Loucy (cell line): ENCODE data around the gene PASK.

Source experiments
- H2AFZ ChIP-seq: fragments of 200-600 bp; sonication (generic); 2 replicates; pipeline ENCODE4 v1.6.0; 2016; ENCODE audit warnings: antibody characterized with exemption, mild to moderate bottlenecking, low read length, moderate library complexity
- H3F3A ChIP-seq: fragments of 200-600 bp; 2 replicates; pipeline ENCODE4 v1.6.0; 2016; ENCODE audit warnings: antibody characterized with exemption, low read depth, mild to moderate bottlenecking
- H3K27me3 ChIP-seq: fragments of 200-600 bp; sonication (generic); 2 replicates; pipeline ENCODE4 v1.6.1; 2014; ENCODE audit warnings: low read length, mild to moderate bottlenecking; ENCODE audit not compliant: insufficient read depth, poor library complexity, severe bottlenecking
- H3K36me3 ChIP-seq: fragments of 200-600 bp; sonication (generic); 2 replicates; pipeline ENCODE4 v1.6.1; 2016; ENCODE audit warnings: low read length; ENCODE audit not compliant: insufficient read depth
- H3K4me1 ChIP-seq: fragments of 200-600 bp; sonication (generic); 2 replicates; pipeline ENCODE4 v1.5.1; 2014; ENCODE audit warnings: low read length, mild to moderate bottlenecking; ENCODE audit not compliant: insufficient read depth, poor library complexity, severe bottlenecking
- H3K4me2 ChIP-seq: fragments of 200-600 bp; sonication (generic); 2 replicates; pipeline ENCODE4 v1.6.0; 2014; ENCODE audit warnings: antibody characterized with exemption, low read length, low read depth, mild to moderate bottlenecking; ENCODE audit not compliant: poor library complexity, severe bottlenecking
- H3K4me3 ChIP-seq: fragments of 200-600 bp; sonication (generic); 2 replicates; pipeline ENCODE4 v1.5.1; 2014; ENCODE audit warnings: low read length, mild to moderate bottlenecking, mixed read lengths; ENCODE audit not compliant: poor library complexity, severe bottlenecking
- H3K79me2 ChIP-seq: fragments of 200-600 bp; sonication (generic); 2 replicates; pipeline ENCODE4 v1.6.1; 2014; ENCODE audit warnings: low read length; ENCODE audit not compliant: insufficient read depth
- H3K9ac ChIP-seq: fragments of 200-600 bp; sonication (generic); 2 replicates; pipeline ENCODE4 v1.6.0; 2014; ENCODE audit warnings: mild to moderate bottlenecking, low read depth, low read length, moderate library complexity; ENCODE audit not compliant: poor library complexity, severe bottlenecking
- H3K9me2 ChIP-seq: fragments of 200-600 bp; sonication (generic); replicated peaks from 2 replicates; pipeline ENCODE4 v1.6.1; 2016; ENCODE audit warnings: low read depth, low read length, mixed read lengths
- H3K9me3 ChIP-seq: fragments of 200-600 bp; sonication (generic); 2 replicates; pipeline ENCODE4 v1.6.1; 2014; ENCODE audit warnings: mild to moderate bottlenecking, antibody characterized with exemption, low read length, low read depth; ENCODE audit not compliant: insufficient read depth
- H4K20me1 ChIP-seq: fragments of 200-600 bp; sonication (generic); 2 replicates; pipeline ENCODE4 v1.6.0; 2014; ENCODE audit warnings: antibody characterized with exemption, low read length, mild to moderate bottlenecking; ENCODE audit not compliant: insufficient read depth, poor library complexity, severe bottlenecking
- CTCF ChIP-seq: fragments of 200-600 bp; sonication (generic); conservative IDR thresholded peaks from 2 replicates; pipeline ENCODE4 v1.5.1; 2014; ENCODE audit warnings: mild to moderate bottlenecking, antibody characterized with exemption, low read length
- EZH2phosphoT487 ChIP-seq: fragments of 200-600 bp; IDR thresholded peaks from 2 replicates; pipeline ENCODE4 v1.6.1; 2018; ENCODE audit warnings: antibody characterized with exemption, mild to moderate bottlenecking, moderate library complexity, borderline replicate concordance

Gene PASK

DNA sequence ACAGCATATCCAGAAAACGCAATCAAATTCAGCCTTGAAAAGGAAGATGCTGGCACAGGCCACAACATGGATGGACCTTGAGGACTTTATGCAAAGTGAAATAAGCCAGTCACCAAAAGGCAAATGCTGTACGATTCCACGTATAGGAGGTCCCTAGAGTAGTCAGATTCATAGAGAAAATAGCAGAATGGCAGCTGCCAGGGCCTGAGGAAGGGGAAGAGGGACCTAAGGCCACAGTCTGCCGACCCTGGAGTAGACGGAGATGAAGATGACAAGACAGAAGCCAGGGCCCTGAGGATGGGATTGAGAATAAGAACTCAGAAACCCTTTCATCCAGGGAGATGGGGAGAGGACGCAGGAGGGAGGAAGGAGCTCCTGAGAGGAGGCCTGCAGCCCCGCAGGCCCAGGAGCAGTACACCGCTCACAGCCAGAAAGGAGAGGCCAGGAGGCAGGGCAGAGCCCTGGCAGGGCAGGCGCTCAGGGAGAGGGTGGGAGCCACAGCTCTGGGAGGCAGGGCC, 39.1 kb downstream of the PASK start:
- H3K79me2 ChIP-seq, result no peaks in the 10 kb centered on the region
- H3K9me3 ChIP-seq, result no peaks in the 10 kb centered on the region
- H3K4me3 ChIP-seq, result no peak overlapping the region
- no peaks in the 10 kb centered on the region for H4K20me1 ChIP-seq
- no peak overlapping the region for H3K4me2 ChIP-seq
- H3K27me3 ChIP-seq, result no peaks in the 10 kb centered on the region
- no peak for TF ChIP-seq EZH2phosphoT487
- no peak overlapping the region for H2AFZ ChIP-seq
- no peaks in the 10 kb centered on the region for H3F3A ChIP-seq
- no peaks in the 10 kb centered on the region for H3K4me1 ChIP-seq
- H3K9me2 ChIP-seq, result no peaks in the 10 kb centered on the region
- H3K36me3 ChIP-seq, result peaks cover 34% of the 10 kb centered on the region; the same call in 1 of the 2 replicates
- no peak overlapping the region for H3K9ac ChIP-seq

- H3K4me1 ChIP-seq, result no peaks in the 10 kb centered on the region
- no peaks in the 10 kb centered on the region for H3K9me2 ChIP-seq
- TF ChIP-seq CTCF (no peak), EZH2phosphoT487 (no peak)
- H3K9me3 ChIP-seq, result no peaks in the 10 kb centered on the region
- no peak overlapping the region for H3K4me2 ChIP-seq
- no peak overlapping the region for H2AFZ ChIP-seq
- H3K36me3 ChIP-seq, result peaks cover 27% of the 10 kb centered on the region; the same call in 1 of the 2 replicates
- no peaks in the 10 kb centered on the region for H4K20me1 ChIP-seq
- H3F3A ChIP-seq, result no peaks in the 10 kb centered on the region
- no peaks in the 10 kb centered on the region for H3K27me3 ChIP-seq
- H3K79me2 ChIP-seq, result no peaks in the 10 kb centered on the region
- H3K4me3 ChIP-seq, result no peak overlapping the region
- H3K9ac ChIP-seq, result no peak overlapping the region
Measured at GRCh38 chr2:241109210-241110088, 39.8 kb downstream of the PASK start.

DNA sequence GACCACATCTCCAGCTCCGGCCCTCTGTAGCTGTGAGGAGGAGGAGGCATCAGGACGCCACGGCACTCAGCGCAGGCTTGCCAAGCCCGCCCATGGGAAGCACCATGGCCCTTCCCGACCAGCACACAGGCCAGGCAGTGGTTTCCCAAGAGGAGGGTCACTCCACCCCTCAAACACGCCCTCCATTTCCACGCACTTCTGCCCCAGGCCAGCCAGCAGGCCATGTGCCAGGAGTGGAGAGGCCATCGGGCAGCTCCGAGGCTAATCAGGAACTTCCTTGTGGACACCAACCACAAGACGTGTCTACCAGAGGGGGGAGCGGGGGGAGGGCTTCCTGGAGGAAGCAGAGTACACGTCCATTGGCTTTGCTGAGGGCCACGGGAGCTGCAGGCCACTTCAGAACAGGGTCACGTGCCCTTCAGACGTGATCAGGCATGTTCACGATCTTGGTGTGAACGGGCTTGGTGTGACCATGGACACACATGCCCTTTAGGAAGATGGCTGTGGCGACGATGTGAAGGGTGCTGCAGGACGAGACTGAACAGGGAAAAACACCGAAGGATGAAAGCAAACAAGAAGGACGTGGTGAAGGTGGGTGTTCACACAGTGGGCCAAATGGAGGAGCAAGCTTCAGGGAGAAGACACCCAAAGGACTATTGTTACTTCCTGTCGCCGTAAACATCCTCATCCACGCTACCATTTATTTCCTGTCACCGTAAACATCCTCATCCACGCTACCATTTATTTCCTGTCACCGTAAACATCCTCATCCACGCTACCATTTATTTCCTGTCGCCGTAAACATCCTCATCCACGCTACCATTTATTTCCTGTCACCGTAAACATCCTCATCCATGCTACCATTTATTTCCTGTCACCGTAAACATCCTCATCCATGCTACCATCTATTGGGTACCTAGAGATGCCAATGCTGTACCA, 40.7 kb downstream of the PASK start:
- Histone ChIP-seq H3K4me3 (no peak overlapping the region), H3K27me3 (no peaks in the 10 kb centered on the region), H3K9ac (no peak overlapping the region), H2AFZ (no peak overlapping the region), H3K4me2 (no peak overlapping the region), H3K4me1 (peaks cover under 1% of the 10 kb centered on the region), H3K9me2 (no peaks in the 10 kb centered on the region), H3F3A (no peaks in the 10 kb centered on the region), H3K9me3 (no peaks in the 10 kb centered on the region), H3K79me2 (no peaks in the 10 kb centered on the region), H4K20me1 (no peaks in the 10 kb centered on the region), H3K36me3 (peaks cover 20% of the 10 kb centered on the region; the same call in 1 of the 2 replicates)
- TF ChIP-seq CTCF (no peak), EZH2phosphoT487 (no peak)
